Vagina (tissue), 2 donors: ENCODE data around the gene BRINP2. TPM values are rescaled to one million over a fixed set of nuclear protein-coding genes. Genes with fewer than 3 reads are reported as not detected.

Experiments
- DNase-seq, 2 donors: peaks; one replicate each; pipeline ENCODE4 v3.0.0-alpha.2; 2017; ENCODE audit errors: extremely low spot score in 2 of 2
- H3K27ac ChIP-seq: fragments of 200-600 bp; sonication (generic); one replicate; pipeline ENCODE4 v1.5.1; 2019
- H3K27me3 ChIP-seq: fragments of 200-600 bp; sonication (generic); one replicate; pipeline ENCODE4 v1.5.1; 2019
- H3K36me3 ChIP-seq, 2 donors: fragments of 200-600 bp; sonication (generic); one replicate each; pipeline ENCODE4 v1.5.1; 2017 to 2019
- H3K4me1 ChIP-seq: fragments of 200-600 bp; sonication (generic); one replicate; pipeline ENCODE4 v1.5.1; 2019
- H3K4me3 ChIP-seq, 2 donors: fragments of 200-600 bp; sonication (generic); 1 replicate in 1 of 2; 2 replicates in 1 of 2; pipeline ENCODE4 v1.5.1; 2016 to 2019
- H3K9me3 ChIP-seq: fragments of 200-600 bp; sonication (generic); one replicate; pipeline ENCODE4 v1.5.1; 2019
- CTCF ChIP-seq, 3 experiments: fragments of 450-650 bp in 2 of 3; fragments of 200-600 bp in 1 of 3; sonication (generic) in 1 of 3; IDR thresholded peaks; one replicate each; pipeline ENCODE4 v1.5.1; 2017 to 2019; ENCODE audit warnings: antibody characterized with exemption in 3 of 3, mild to moderate bottlenecking in 2 of 3, moderate library complexity in 2 of 3
- POLR2A ChIP-seq, 2 donors: fragments of 450-650 bp; IDR thresholded peaks; one replicate each; pipeline ENCODE4 v1.6.1; 2017; ENCODE audit warnings: antibody characterized with exemption in 2 of 2, mild to moderate bottlenecking in 2 of 2, moderate library complexity in 2 of 2
- POLR2AphosphoS5 ChIP-seq, 2 donors: sonication (generic); formaldehyde crosslinking; IDR thresholded peaks; one replicate each; pipeline ENCODE4 v1.9.0; 2017; ENCODE audit warnings: antibody characterized with exemption in 2 of 2, mild to moderate bottlenecking in 2 of 2, low read depth in 1 of 2; ENCODE audit not compliant: insufficient read depth in 1 of 2
- intact Hi-C: fragments of 100-400 bp; cut with DNase I; formaldehyde crosslinking; loops from one replicate; pipeline ENCODE4 v1.15.1; 2023
- total RNA-seq: library from RNA; depleted of rRNA; stranded (reverse); fragments of >200 nt; gene quantifications from one replicate; pipeline ENCODE4 v1.2.3, GENCODE V29; 2016

BRINP2 gene
- total RNA-seq, 1 donor from 2014 or later, result 0.49 TPM

- no peak overlapping the region for H3K27ac ChIP-seq
- intact Hi-C loops, result loop anchor here (2.0 kb wide), 1 partner anchor 55 kb away; no protein-coding TSS in a partner anchor
- no peaks in the 10 kb centered on the region for H3K9me3 ChIP-seq
- H3K4me3 ChIP-seq, result no peak overlapping the region
- H3K4me1 ChIP-seq, result no peaks in the 10 kb centered on the region
- no peak for TF ChIP-seq POLR2A (IDR thresholded peaks at IDR 0.05)
- no peaks in the 10 kb centered on the region for H3K36me3 ChIP-seq
- H3K27me3 ChIP-seq, result no peaks in the 10 kb centered on the region
- DNase-seq, result no peak
Measured at GRCh38 chr1:177229781-177230180, 59.0 kb downstream of the BRINP2 start.

- TF ChIP-seq POLR2A (IDR thresholded peaks at IDR 0.05) (no peak), CTCF (IDR thresholded peaks at IDR 0.05) (no peak), POLR2AphosphoS5 (IDR thresholded peaks at IDR 0.05; ENCODE audit: insufficient read depth in 1 of 2, low read depth in 1 of 2) (no peak)
- no peaks in the 10 kb centered on the region for H3K9me3 ChIP-seq
- H3K4me3 ChIP-seq, result no peak overlapping the region
- H3K4me1 ChIP-seq, result no peaks in the 10 kb centered on the region
- DNase-seq, result no peak
- H3K27me3 ChIP-seq, result no peaks in the 10 kb centered on the region
- intact Hi-C loops, result loop anchor here (2.0 kb wide), 1 partner anchor 56 kb away; no protein-coding TSS in a partner anchor
- no peaks in the 10 kb centered on the region for H3K36me3 ChIP-seq
- no peak overlapping the region for H3K27ac ChIP-seq
Measured at GRCh38 chr1:177230228-177231016, 59.7 kb downstream of the BRINP2 start.

GRCh38 chr1:177235350-177235749 is 64.6 kb downstream of the BRINP2 start:
- intact Hi-C loops, result no loop called here
- no peak for TF ChIP-seq POLR2AphosphoS5 (IDR thresholded peaks at IDR 0.05; ENCODE audit: insufficient read depth in 1 of 2, low read depth in 1 of 2)
- TF ChIP-seq POLR2A (IDR thresholded peaks at IDR 0.05), result no peak
- no peak for TF ChIP-seq CTCF (IDR thresholded peaks at IDR 0.05)

GRCh38 chr1:177236962-177237361 is 66.2 kb downstream of the BRINP2 start:
- Histone ChIP-seq H3K4me3 (no peak overlapping the region), H3K4me1 (no peaks in the 10 kb centered on the region), H3K36me3 (no peaks in the 10 kb centered on the region), H3K27me3 (no peaks in the 10 kb centered on the region), H3K27ac (no peak overlapping the region), H3K9me3 (no peaks in the 10 kb centered on the region)
- DNase-seq, result no peak
- TF ChIP-seq CTCF (IDR thresholded peaks at IDR 0.05), result no peak
- no peak for TF ChIP-seq POLR2A (IDR thresholded peaks at IDR 0.05)
- no peak for TF ChIP-seq POLR2AphosphoS5 (IDR thresholded peaks at IDR 0.05; ENCODE audit: insufficient read depth in 1 of 2, low read depth in 1 of 2)
- intact Hi-C loops, result no loop called here

More at GRCh38 chr1:177235350-177235749, 64.6 kb downstream of the BRINP2 start:
- H3K36me3 ChIP-seq, result no peaks in the 10 kb centered on the region
- no peak overlapping the region for H3K27ac ChIP-seq
- DNase-seq, result no peak
- no peak overlapping the region for H3K4me3 ChIP-seq
- no peaks in the 10 kb centered on the region for H3K9me3 ChIP-seq
- no peaks in the 10 kb centered on the region for H3K27me3 ChIP-seq
- H3K4me1 ChIP-seq, result no peaks in the 10 kb centered on the region

GRCh38 chr1:177238967-177239366 is 68.2 kb downstream of the BRINP2 start:
- no peaks in the 10 kb centered on the region for H3K36me3 ChIP-seq
- intact Hi-C loops, result no loop called here
- no peak overlapping the region for H3K4me3 ChIP-seq
- H3K9me3 ChIP-seq, result no peaks in the 10 kb centered on the region
- H3K4me1 ChIP-seq, result no peaks in the 10 kb centered on the region
- no peak overlapping the region for H3K27ac ChIP-seq
- H3K27me3 ChIP-seq, result no peaks in the 10 kb centered on the region
- DNase-seq, result no peak
- TF ChIP-seq POLR2AphosphoS5 (IDR thresholded peaks at IDR 0.05; ENCODE audit: insufficient read depth in 1 of 2, low read depth in 1 of 2) (no peak), POLR2A (IDR thresholded peaks at IDR 0.05) (no peak), CTCF (IDR thresholded peaks at IDR 0.05) (no peak)
